Epithelial cell of esophagus (primary cell): ENCODE data around the gene LCMT1.

Experiments
- DNase-seq: peaks from one replicate; pipeline ENCODE4 v3.0.0; 2010; ENCODE audit warnings: low read depth
- H3K4me3 ChIP-seq: 2 replicates; pipeline ENCODE4 v1.5.1; 2011; ENCODE audit warnings: mild to moderate bottlenecking, low read length, control low read depth
- TF ChIP-seq, protein P1 (sequence below): IDR thresholded peaks from 2 replicates; pipeline ENCODE4 v1.5.1; 2011; ENCODE audit warnings: low read depth, mild to moderate bottlenecking, low read length, control low read depth, inconsistent platforms; ENCODE audit not compliant: insufficient read depth; ENCODE audit errors: missing control alignments

Gene LCMT1

DNA sequence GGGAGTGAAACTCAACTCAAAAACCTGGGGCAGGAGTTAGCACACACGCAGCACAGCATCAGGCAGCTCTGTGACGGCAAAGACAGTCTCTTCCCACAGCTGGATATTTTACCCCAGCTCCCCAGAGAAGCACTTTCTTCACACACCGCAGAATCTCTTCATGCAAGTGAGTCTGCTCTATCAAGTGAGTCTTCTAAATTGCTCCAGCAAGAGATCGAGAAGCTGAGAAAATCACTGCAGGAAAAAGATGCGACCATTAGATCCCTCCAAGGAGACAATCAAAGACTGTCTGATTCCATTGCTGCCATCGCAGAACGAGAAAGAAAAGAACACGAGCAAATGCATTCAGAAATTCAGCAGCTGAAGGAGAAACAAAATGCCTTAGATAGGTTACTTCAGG is 16.9 kb upstream of the LCMT1 start:
- no peak for DNase-seq
- H3K4me3 ChIP-seq = no peak overlapping the region
- TF ChIP-seq, protein P1, sequence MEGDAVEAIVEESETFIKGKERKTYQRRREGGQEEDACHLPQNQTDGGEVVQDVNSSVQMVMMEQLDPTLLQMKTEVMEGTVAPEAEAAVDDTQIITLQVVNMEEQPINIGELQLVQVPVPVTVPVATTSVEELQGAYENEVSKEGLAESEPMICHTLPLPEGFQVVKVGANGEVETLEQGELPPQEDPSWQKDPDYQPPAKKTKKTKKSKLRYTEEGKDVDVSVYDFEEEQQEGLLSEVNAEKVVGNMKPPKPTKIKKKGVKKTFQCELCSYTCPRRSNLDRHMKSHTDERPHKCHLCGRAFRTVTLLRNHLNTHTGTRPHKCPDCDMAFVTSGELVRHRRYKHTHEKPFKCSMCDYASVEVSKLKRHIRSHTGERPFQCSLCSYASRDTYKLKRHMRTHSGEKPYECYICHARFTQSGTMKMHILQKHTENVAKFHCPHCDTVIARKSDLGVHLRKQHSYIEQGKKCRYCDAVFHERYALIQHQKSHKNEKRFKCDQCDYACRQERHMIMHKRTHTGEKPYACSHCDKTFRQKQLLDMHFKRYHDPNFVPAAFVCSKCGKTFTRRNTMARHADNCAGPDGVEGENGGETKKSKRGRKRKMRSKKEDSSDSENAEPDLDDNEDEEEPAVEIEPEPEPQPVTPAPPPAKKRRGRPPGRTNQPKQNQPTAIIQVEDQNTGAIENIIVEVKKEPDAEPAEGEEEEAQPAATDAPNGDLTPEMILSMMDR = no peak

GRCh38 chr16:25095636-25096035 is 15.9 kb upstream of the LCMT1 start:
- H3K4me3 ChIP-seq = no peak overlapping the region
- DNase-seq = no peak
- TF ChIP-seq, protein P1 = no peak

- TF ChIP-seq, protein P1 = no peak
- no peak overlapping the region for H3K4me3 ChIP-seq
- DNase-seq = no peak
Measured at GRCh38 chr16:25097276-25097975, 14.1 kb upstream of the LCMT1 start.

DNA sequence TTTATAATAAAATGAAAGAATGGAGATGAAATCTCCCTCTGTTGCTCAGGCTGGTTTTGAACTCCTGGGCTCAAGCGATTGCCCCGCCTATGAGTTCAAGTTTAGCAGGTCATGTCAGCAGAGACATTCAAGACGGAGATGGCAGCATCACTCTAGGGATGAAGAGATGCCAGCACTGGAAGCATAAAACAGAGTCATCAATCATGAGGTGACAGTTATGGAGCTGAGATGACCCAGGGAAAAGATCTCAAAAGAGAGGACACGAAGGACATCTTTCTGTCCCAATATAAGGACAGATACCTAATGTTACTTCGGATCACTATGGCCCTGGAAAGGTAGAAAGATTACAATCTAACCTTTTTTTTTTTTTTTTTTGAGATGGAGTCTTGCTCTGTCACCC is 11.0 kb upstream of the LCMT1 start:
- TF ChIP-seq, protein P1 = no peak
- H3K4me3 ChIP-seq = no peak overlapping the region
- no peak for DNase-seq

DNA sequence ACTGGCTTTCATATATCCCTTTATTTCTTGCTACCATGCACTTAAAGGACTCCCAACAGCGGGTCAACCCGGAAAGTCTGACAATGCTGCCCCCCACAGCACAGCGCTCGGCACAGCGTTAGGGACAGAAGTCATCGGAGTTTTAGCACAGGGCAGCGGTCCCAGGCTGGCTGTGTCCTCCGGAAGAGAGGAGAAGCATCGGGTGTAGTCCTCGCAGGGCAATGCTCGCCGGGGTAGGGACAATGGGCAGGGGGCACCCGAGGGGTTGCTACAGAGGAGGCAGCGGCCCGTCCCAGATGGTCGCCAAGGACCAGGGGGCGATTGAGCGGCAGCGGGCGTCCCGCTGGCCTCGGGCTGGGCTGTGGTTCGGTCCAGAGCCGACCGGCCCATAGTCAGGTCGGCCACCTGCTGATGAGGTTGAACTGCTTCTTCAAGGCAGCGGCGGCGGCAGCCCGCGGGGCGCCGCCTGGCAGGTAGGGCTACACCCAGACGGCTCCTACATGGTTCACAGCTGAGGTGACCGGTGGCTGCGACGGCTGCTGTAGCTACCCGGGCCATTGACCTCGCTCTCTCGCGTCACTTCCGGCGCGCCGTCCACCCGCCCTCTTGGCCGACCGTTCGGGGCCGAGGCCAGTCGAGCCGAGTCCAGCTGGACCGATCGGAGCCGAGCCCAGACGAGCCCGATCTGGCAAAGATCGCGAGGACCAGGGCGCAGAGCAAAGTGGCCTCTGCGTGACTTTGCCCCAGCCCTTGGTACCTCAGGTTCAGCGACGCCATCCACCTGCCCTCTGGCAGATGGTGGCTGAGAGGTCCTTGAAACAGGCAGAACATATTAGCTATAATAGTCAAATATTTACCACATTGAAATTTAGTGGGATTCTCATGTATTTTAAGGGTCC is 4.7 kb upstream of the LCMT1 start:
- H3K4me3 ChIP-seq = peak overlapping the region; percentile 77
- TF ChIP-seq, protein P1 = peak; percentile 7
- peak; percentile 65 for DNase-seq

DNA sequence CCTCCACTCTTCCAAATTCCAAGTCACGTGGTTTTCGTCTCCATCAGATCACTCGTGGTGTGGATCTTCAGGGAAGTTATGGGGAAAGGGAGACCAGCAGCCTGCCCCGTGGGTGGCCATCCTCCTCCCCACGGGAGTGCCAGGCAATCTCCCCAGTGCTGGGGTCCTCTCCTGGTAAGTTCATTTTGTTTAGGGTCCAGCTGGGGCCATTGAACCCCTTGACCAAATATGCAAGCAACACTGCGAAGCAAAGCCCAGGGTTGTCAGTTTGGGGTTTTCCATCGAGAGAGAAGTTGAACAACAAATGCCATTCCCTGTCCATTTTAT is 4.1 kb upstream of the LCMT1 start:
- TF ChIP-seq, protein P1 = no peak
- H3K4me3 ChIP-seq = peak overlapping the region; percentile 77
- DNase-seq = no peak
